ENCODE data around the gene GLB1L3. TPM values are rescaled to one million over a fixed set of nuclear protein-coding genes. Genes with fewer than 3 reads are reported as not detected.

GLB1L3 gene
- total RNA-seq, 4 donors from 2014 or later = 5.1 to 6.1 (median 5.9) TPM

GRCh38 chr11:134261626-134262488 lies 14.3 kb upstream of the GLB1L3 start:
- H3K36me3 ChIP-seq = peaks cover 69% of the 10 kb centered on the region
- WGBS = 87% methylated on average over 12 of the region's 14 CpGs

DNA sequence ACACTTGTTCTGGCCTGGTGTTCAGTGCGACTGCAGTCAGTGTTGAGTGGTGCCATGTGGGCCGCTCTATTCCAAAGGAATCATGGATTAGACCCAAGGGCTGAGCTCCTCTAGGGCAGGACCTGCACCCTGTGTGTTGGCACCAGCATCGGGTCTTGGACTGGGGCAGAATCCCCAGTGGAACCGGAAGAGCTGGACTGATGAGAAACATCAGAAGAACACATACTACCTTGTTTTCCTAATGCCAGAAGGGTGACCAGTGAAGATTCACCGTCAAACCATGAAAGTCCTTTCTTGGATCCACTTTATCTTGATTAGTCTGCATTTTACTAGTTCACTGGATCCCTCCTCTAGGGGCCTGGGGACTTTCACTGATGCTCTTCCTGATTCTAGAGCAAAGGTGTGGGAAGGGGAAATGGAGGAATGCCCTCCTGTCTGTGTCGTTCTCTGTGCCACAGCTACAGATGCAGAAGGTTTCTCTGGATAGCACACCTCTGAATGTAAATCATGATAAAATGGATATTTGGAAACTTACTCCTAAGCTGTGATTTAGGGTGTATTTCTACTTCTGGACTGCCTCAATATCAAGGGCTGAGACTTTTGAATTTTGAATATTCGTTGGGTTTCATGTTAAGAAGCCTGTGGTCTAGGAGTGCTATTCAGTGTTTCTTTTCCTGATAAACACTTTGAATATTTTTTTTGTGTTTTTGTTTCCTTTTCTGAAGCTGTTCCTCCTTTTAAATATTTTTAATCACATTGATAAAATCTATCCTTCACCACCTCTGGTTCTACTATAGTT lies 11.0 kb upstream of the GLB1L3 start:
- peaks cover 40% of the 10 kb centered on the region for H3K36me3 ChIP-seq

More at GRCh38 chr11:134261626-134262488, 14.3 kb upstream of the GLB1L3 start:
- H3K9me3 ChIP-seq = no peaks in the 10 kb centered on the region
- H3K27me3 ChIP-seq = no peaks in the 10 kb centered on the region
- no peak overlapping the region for H3K27ac ChIP-seq
- peak in 1 of 2 donors; percentile 54 for DNase-seq (ENCODE audit: low spot score in 2 of 2)
- TF ChIP-seq, protein P1, sequence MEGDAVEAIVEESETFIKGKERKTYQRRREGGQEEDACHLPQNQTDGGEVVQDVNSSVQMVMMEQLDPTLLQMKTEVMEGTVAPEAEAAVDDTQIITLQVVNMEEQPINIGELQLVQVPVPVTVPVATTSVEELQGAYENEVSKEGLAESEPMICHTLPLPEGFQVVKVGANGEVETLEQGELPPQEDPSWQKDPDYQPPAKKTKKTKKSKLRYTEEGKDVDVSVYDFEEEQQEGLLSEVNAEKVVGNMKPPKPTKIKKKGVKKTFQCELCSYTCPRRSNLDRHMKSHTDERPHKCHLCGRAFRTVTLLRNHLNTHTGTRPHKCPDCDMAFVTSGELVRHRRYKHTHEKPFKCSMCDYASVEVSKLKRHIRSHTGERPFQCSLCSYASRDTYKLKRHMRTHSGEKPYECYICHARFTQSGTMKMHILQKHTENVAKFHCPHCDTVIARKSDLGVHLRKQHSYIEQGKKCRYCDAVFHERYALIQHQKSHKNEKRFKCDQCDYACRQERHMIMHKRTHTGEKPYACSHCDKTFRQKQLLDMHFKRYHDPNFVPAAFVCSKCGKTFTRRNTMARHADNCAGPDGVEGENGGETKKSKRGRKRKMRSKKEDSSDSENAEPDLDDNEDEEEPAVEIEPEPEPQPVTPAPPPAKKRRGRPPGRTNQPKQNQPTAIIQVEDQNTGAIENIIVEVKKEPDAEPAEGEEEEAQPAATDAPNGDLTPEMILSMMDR (IDR thresholded peaks at IDR 0.05) = peak; percentile 11 to 40
- no peak for TF ChIP-seq EP300 (IDR thresholded peaks at IDR 0.05)
- peaks cover 11% of the 10 kb centered on the region for H3K4me1 ChIP-seq
- no peak overlapping the region for H3K4me3 ChIP-seq

GRCh38 chr11:134266440-134266839 lies 9.7 kb upstream of the GLB1L3 start:
- H3K27me3 ChIP-seq = peaks cover 16% of the 10 kb centered on the region
- peak overlapping the region; percentile 61 for H3K27ac ChIP-seq
- H3K36me3 ChIP-seq = peaks cover 27% of the 10 kb centered on the region
- no peaks in the 10 kb centered on the region for H3K9me3 ChIP-seq
- TF ChIP-seq, protein P1 (IDR thresholded peaks at IDR 0.05) = no peak
- TF ChIP-seq POLR2A (IDR thresholded peaks at IDR 0.05) = no peak
- no peak for TF ChIP-seq EP300 (IDR thresholded peaks at IDR 0.05)
- TF ChIP-seq POLR2AphosphoS5 (IDR thresholded peaks at IDR 0.05) = no peak
- 56% methylated on average over 5 of the region's 5 CpGs for WGBS
- peak in 1 of 2 donors; percentile 40 for DNase-seq (ENCODE audit: low spot score in 2 of 2)
- H3K4me3 ChIP-seq = no peak overlapping the region
- peaks cover 21% of the 10 kb centered on the region for H3K4me1 ChIP-seq

More for the DNA sequence above, 11.0 kb upstream of the GLB1L3 start:
- 79% methylated on average over 7 of the region's 7 CpGs for WGBS
- no peaks in the 10 kb centered on the region for H3K9me3 ChIP-seq
- no peak for DNase-seq (ENCODE audit: low spot score in 2 of 2)
- TF ChIP-seq EP300 (IDR thresholded peaks at IDR 0.05) = no peak
- TF ChIP-seq, protein P1 (IDR thresholded peaks at IDR 0.05) = no peak
- no peak for TF ChIP-seq POLR2AphosphoS5 (IDR thresholded peaks at IDR 0.05)
- TF ChIP-seq POLR2A (IDR thresholded peaks at IDR 0.05) = no peak
- H3K27me3 ChIP-seq = peaks cover 4% of the 10 kb centered on the region
- H3K4me3 ChIP-seq = no peak overlapping the region
- H3K27ac ChIP-seq = no peak overlapping the region
- peaks cover 21% of the 10 kb centered on the region for H3K4me1 ChIP-seq

- DNase-seq (ENCODE audit: low spot score in 2 of 2) = peak in 1 of 2 donors; percentile 50
- H3K27ac ChIP-seq = peak overlapping the region; percentile 61
Measured at GRCh38 chr11:134266841-134267251, 9.3 kb upstream of the GLB1L3 start.

More at GRCh38 chr11:134266841-134267251, 9.3 kb upstream of the GLB1L3 start:
- TF ChIP-seq POLR2A (IDR thresholded peaks at IDR 0.05) (no peak), POLR2AphosphoS5 (IDR thresholded peaks at IDR 0.05) (no peak), EP300 (IDR thresholded peaks at IDR 0.05) (no peak)
- TF ChIP-seq, protein P1 (IDR thresholded peaks at IDR 0.05) = no peak
- H3K4me1 ChIP-seq = peaks cover 21% of the 10 kb centered on the region
- H3K9me3 ChIP-seq = no peaks in the 10 kb centered on the region
- WGBS = 12% methylated on average over 3 of the region's 3 CpGs
- H3K36me3 ChIP-seq = peaks cover 23% of the 10 kb centered on the region
- peaks cover 20% of the 10 kb centered on the region for H3K27me3 ChIP-seq
- no peak overlapping the region for H3K4me3 ChIP-seq
